ENCODE measurements around the gene ABHD5. TPM values are rescaled to one million over a fixed set of nuclear protein-coding genes. Genes with fewer than 3 reads are reported as not detected.

Gene ABHD5
- total and polyA plus RNA-seq, 2 of the 13 experiments (the other 11 are each of a cell fraction or from before 2014, with no cell fraction given), result 4.5 to 13.3 TPM

- in situ Hi-C loops (cut with HindIII; ENCODE audit: extremely low pct_ligation_motif_present, low pct_unique_long_range_greater_than_20kb) (no loop called here), intact Hi-C loops (cut with micrococcal nuclease; ENCODE audit: unreplicated experiment) (no loop called here)
- no peaks in the 10 kb centered on the region for H3K4me1 ChIP-seq (ENCODE audit: insufficient read depth, low read length)
- FAIRE-seq (no peak), ATAC-seq (peak; percentile 51), DNase-seq (ENCODE audit: low spot score) (no peak)
- no TSS peak for BruUV-seq (replicated peaks)
- H3K36me3 ChIP-seq (replicated peaks in 1 of 2; ENCODE audit: control insufficient read depth in 1 of 2, insufficient read depth in 2 of 2, low read length in 2 of 2), result no peaks in the 10 kb centered on the region
- ChIA-PET CTCF (ENCODE audit: low intra/inter-chr PET ratio, low total read pairs) (no interaction called here), POLR2A (no interaction called here)
- H3K27me3 ChIP-seq (ENCODE audit: control insufficient read depth in 1 of 2, insufficient read depth in 2 of 2, low read length in 2 of 2), result peaks cover 0 to 13% of the 10 kb centered on the region in 2 experiments; a peak in 3 of 5 replicates
- H3K79me2 ChIP-seq (ENCODE audit: insufficient read depth, low read length), result no peaks in the 10 kb centered on the region
- no peak overlapping the region for H2AFZ ChIP-seq (ENCODE audit: low read length)
- no peaks in the 10 kb centered on the region for H4K20me1 ChIP-seq (ENCODE audit: insufficient read depth, low read length)
- no peak overlapping the region for H3K27ac ChIP-seq (ENCODE audit: extremely low read length, insufficient read depth, low read length)
- no peak overlapping the region for H3K9ac ChIP-seq (ENCODE audit: insufficient read depth, low read depth, low read length)
- WGBS (ENCODE audit: low lambda C conversion rate), result 30% methylated on average over 5 of the region's 5 CpGs
- no peak overlapping the region for H3K4me2 ChIP-seq (ENCODE audit: low read depth, low read length)
- 0 out of 2 replicates have a peak, but pooled peaks cover 5% of the 10 kb centered on the region for H3K9me3 ChIP-seq (ENCODE audit: low read length)
- no peak overlapping the region for H3K4me3 ChIP-seq (replicated peaks in 1 of 3; ENCODE audit: insufficient read depth in 1 of 3, low read depth in 2 of 3, low read length in 3 of 3)
- TF ChIP-seq ZNF7 (CRISPR knock-in tag; IDR thresholded peaks at IDR 0.05) (no peak), BATF2 (CRISPR knock-in tag; IDR thresholded peaks at IDR 0.05) (no peak), TCF7L2 (IDR thresholded peaks at IDR 0.05; ENCODE audit: low read depth, low read length) (no peak), NCOR1 (IDR thresholded peaks at IDR 0.05; ENCODE audit: borderline replicate concordance, low read length) (no peak), AGO1 (IDR thresholded peaks at IDR 0.05; ENCODE audit: low read depth, low read length, poor library complexity, severe bottlenecking) (no peak), ZNF749 (CRISPR knock-in tag; IDR thresholded peaks at IDR 0.05; ENCODE audit: borderline replicate concordance) (no peak), FOXJ3 (CRISPR knock-in tag; IDR thresholded peaks at IDR 0.05; ENCODE audit: borderline replicate concordance) (no peak), XBP1 (CRISPR knock-in tag; IDR thresholded peaks at IDR 0.05) (no peak), REST (IDR thresholded peaks at IDR 0.05; ENCODE audit: borderline replicate concordance in 1 of 2, low read depth in 1 of 2, low read length in 2 of 2) (no peak), SRSF9 (IDR thresholded peaks at IDR 0.05; ENCODE audit: borderline replicate concordance, insufficient read depth, low read depth, low read length, poor library complexity, severe bottlenecking) (no peak), ZNF709 (CRISPR knock-in tag; IDR thresholded peaks at IDR 0.05) (no peak), BRD4 (CRISPR knock-in tag; IDR thresholded peaks at IDR 0.05) (no peak), ZFP1 (CRISPR knock-in tag; IDR thresholded peaks at IDR 0.05) (no peak)
These were observed 57.4 kb downstream of the ABHD5 start for GRCh38 chr3:43748179-43748578.

Measured in HepG2 (cell line).